Testis (tissue), 2 donors: ENCODE data around the gene HTR3A.

Source experiments
- CTCF ChIP-seq, 3 experiments: fragments of 450-650 bp in 2 of 3; fragments of 200-600 bp in 1 of 3; sonication (generic) in 1 of 3; IDR thresholded peaks; one replicate each; pipeline ENCODE4 v1.5.1; 2016 to 2019; ENCODE audit warnings: antibody characterized with exemption in 3 of 3, mild to moderate bottlenecking in 2 of 3, moderate library complexity in 1 of 3
- POLR2A ChIP-seq: fragments of 450-650 bp; IDR thresholded peaks from one replicate; pipeline ENCODE4 v1.6.1; 2017; ENCODE audit warnings: antibody characterized with exemption, mild to moderate bottlenecking, moderate library complexity

GRCh38 chr11:113998574-113998973 lies 23.7 kb downstream of the HTR3A start:
- TF ChIP-seq CTCF (IDR thresholded peaks at IDR 0.05) = no peak
- no peak for TF ChIP-seq POLR2A
